ACC112 (cell line): ENCODE data around the gene SAP25.

Experiments
- H2AFZ ChIP-seq: fragments of 200-600 bp; sonication (generic); one replicate; pipeline ENCODE4 v1.6.0; 2017; ENCODE audit warnings: antibody characterized with exemption, low read length; ENCODE audit not compliant: unreplicated experiment
- H3K27ac ChIP-seq: fragments of 200-600 bp; sonication (generic); 2 replicates; pipeline ENCODE4 v1.5.1; 2014; ENCODE audit warnings: low read depth, mild to moderate bottlenecking, antibody characterized with exemption, low read length, moderate library complexity
- H3K27me3 ChIP-seq: fragments of 200-600 bp; sonication (generic); 2 replicates; pipeline ENCODE4 v1.6.1; 2014; ENCODE audit warnings: mild to moderate bottlenecking, antibody characterized with exemption, low read length, moderate library complexity, mixed read lengths; ENCODE audit not compliant: insufficient read depth
- H3K36me3 ChIP-seq: fragments of 200-600 bp; sonication (generic); 2 replicates; pipeline ENCODE4 v1.6.1; 2016; ENCODE audit warnings: mild to moderate bottlenecking, antibody characterized with exemption, low read length, moderate library complexity, mixed read lengths; ENCODE audit not compliant: insufficient read depth
- H3K4me1 ChIP-seq: fragments of 200-600 bp; sonication (generic); one replicate; pipeline ENCODE4 v1.6.1; 2016; ENCODE audit warnings: low read length, mixed read lengths; ENCODE audit not compliant: insufficient read depth, unreplicated experiment, control insufficient read depth
- H3K4me3 ChIP-seq: fragments of 200-600 bp; sonication (generic); 2 replicates; pipeline ENCODE4 v1.5.1; 2014; ENCODE audit warnings: mild to moderate bottlenecking, low read depth, low read length
- H3K79me2 ChIP-seq: fragments of 200-600 bp; sonication (generic); one replicate; pipeline ENCODE4 v1.6.0; 2016; ENCODE audit warnings: low read length; ENCODE audit not compliant: control insufficient read depth, unreplicated experiment, insufficient read depth

Gene SAP25

GRCh38 chr7:100573691-100574361 lies at the start of gene SAP25:
TSS of gene SAP25 (minus strand) at chr7:100573900. CDS start at chr7:100573742, 158 bp downstream.
- Histone ChIP-seq H3K4me3 (no peak within 1 kb of the TSS), H3K4me1 (peaks cover 4% of the 10 kb centered on the region), H3K36me3 (no peaks in the 10 kb centered on the region; the same call in 1 of the 2 replicates), H3K27me3 (no peaks in the 10 kb centered on the region), H3K79me2 (no peaks in the 10 kb centered on the region), H2AFZ (no peak within 1 kb of the TSS), H3K27ac (no peak within 1 kb of the TSS)

DNA sequence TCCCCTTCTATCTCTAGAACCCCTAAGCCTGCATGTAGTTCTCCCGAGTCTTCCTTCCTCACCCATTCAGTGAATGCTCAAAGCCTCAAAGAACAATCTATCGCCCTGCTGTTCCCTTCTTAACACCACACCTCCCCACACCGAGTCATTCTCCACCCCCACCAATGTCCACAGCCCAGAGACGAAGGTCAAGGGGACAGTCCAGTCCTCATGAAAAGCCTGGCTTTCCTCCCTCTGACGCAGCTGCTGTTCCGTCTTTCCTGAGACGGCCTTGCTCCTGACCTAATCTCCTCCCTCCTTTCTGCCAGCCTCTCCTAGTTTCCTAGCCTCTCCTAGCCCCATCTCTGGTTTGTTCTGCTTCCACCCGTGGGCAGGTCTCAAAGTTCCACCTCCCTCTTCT lies 47.9 kb upstream of the SAP25 start:
- Histone ChIP-seq H3K4me1 (no peaks in the 10 kb centered on the region), H3K79me2 (no peaks in the 10 kb centered on the region), H3K27ac (no peak overlapping the region), H3K36me3 (no peaks in the 10 kb centered on the region), H3K4me3 (no peak overlapping the region), H3K27me3 (no peaks in the 10 kb centered on the region), H2AFZ (no peak overlapping the region)

GRCh38 chr7:100620804-100621203 lies 47.1 kb upstream of the SAP25 start:
- H3K36me3 ChIP-seq: no peaks in the 10 kb centered on the region
- no peaks in the 10 kb centered on the region for H3K79me2 ChIP-seq
- no peaks in the 10 kb centered on the region for H3K27me3 ChIP-seq
- no peak overlapping the region for H3K4me3 ChIP-seq
- H3K27ac ChIP-seq: no peak overlapping the region
- no peak overlapping the region for H2AFZ ChIP-seq
- no peaks in the 10 kb centered on the region for H3K4me1 ChIP-seq

GRCh38 chr7:100620239-100620638 lies 46.5 kb upstream of the SAP25 start:
- Histone ChIP-seq H3K79me2 (no peaks in the 10 kb centered on the region), H3K4me3 (no peak overlapping the region), H3K27ac (no peak overlapping the region), H3K27me3 (no peaks in the 10 kb centered on the region), H2AFZ (no peak overlapping the region), H3K36me3 (no peaks in the 10 kb centered on the region), H3K4me1 (no peaks in the 10 kb centered on the region)

DNA sequence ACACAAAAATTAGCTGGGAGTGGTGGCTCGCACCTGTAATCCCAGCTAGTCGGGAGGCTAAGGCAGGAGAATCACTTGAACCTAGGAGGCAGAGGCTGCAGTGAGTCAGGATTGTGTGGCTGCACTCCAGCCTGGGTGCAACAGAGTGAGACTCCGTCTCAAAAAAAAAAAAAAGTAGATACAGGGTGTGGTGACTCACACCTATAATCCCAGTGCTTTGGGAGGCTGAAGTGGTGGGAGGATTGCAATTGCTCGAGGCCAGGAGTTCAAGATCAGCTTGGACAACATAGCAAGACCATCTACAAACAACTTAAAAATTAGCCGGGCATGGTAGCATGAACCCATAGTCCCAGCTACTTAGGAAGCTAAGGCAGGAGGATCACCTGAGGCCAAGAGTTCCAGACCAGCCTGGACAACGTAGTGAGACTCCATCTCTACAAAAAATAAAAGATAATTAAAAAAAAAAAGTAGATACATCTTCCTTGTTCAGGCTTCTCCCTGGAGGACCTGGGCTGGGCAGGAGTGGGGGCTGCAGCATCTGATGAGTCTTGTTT lies 40.7 kb upstream of the SAP25 start:
- no peaks in the 10 kb centered on the region for H3K36me3 ChIP-seq
- no peaks in the 10 kb centered on the region for H3K79me2 ChIP-seq
- no peaks in the 10 kb centered on the region for H3K27me3 ChIP-seq
- H2AFZ ChIP-seq: no peak overlapping the region
- H3K4me3 ChIP-seq: no peak overlapping the region
- no peaks in the 10 kb centered on the region for H3K4me1 ChIP-seq
- no peak overlapping the region for H3K27ac ChIP-seq

GRCh38 chr7:100613412-100614175 lies 39.9 kb upstream of the SAP25 start:
- Histone ChIP-seq H3K27me3 (no peaks in the 10 kb centered on the region), H3K36me3 (no peaks in the 10 kb centered on the region), H2AFZ (no peak overlapping the region), H3K4me3 (peak overlapping the region; percentile 71), H3K79me2 (no peaks in the 10 kb centered on the region), H3K27ac (no peak overlapping the region), H3K4me1 (no peaks in the 10 kb centered on the region)

- Histone ChIP-seq H3K4me1 (no peaks in the 10 kb centered on the region), H3K27me3 (no peaks in the 10 kb centered on the region), H3K79me2 (no peaks in the 10 kb centered on the region), H2AFZ (no peak overlapping the region), H3K4me3 (peak overlapping the region; percentile 71), H3K27ac (no peak overlapping the region), H3K36me3 (no peaks in the 10 kb centered on the region)
These were observed 39.2 kb upstream of the SAP25 start for GRCh38 chr7:100612730-100613390.

DNA sequence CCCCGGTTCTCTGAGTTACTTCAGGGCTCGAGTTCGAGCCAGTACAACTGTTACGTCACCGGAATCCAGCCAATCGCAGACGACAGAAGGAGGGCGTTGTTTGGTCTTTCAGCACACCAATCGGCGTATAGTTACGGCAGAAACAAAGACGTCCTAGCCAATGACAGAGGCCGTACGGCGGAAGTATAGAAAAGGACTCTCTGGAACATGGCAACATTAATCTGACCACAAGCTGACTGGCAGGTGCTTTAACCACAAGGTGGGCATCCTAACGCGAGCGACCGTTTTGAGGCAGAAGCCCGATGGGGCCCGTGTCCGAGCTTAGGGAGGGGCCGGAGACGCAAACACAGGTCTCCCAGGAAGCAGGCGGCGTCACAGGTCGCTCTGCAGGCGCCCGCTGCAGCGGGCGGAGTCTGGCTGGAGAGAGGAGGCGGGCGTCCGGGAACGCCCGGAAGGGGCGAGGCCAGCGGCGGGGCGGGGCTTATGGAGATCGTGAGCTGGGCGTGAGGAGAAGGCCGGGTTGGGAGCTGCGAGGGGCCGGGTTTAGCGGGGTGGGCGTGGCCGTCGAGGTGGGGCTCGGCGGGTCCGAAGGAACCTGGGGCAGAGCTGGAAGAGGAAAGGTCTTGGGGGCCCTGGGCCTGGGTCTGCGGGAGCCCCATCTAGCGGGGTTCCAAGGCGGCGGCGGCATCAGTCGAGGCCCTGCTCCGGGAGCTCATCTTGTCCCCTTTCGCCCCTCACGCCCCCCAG lies 38.5 kb upstream of the SAP25 start, which contains the start of gene MOSPD3:
Gene MOSPD3 (plus strand): TSS at position 558 of the 747 bp plus-strand sequence. CDS start 252 bp downstream, outside the sequence.
- no peaks in the 10 kb centered on the region for H3K27me3 ChIP-seq
- peak within 1 kb of the TSS; percentile 13; the same call in 1 of the 2 replicates for H3K27ac ChIP-seq
- no peaks in the 10 kb centered on the region for H3K36me3 ChIP-seq
- peak within 1 kb of the TSS; percentile 71 for H3K4me3 ChIP-seq
- H2AFZ ChIP-seq: peak within 1 kb of the TSS; percentile 67
- peaks cover 5% of the 10 kb centered on the region for H3K4me1 ChIP-seq
- H3K79me2 ChIP-seq: no peaks in the 10 kb centered on the region

DNA sequence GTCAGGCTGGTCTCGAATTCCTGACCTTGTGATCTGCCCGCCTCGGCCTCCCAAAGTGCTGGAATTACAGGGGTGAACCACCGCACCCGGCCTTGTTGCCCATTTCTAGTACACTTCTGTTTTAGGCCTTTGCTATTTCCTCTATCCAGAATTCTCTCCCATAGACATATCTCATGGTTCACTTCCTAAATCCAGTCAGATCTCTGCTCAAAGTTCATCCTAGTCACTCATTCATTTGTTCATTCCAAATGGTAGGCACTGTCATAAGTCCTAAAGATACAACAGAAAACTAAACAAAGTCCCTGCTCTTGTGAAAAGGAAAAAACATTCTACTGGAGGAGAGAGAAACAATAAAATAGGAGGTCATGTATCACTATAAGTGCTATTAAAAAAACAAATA lies 36.3 kb upstream of the SAP25 start:
- no peaks in the 10 kb centered on the region for H3K27me3 ChIP-seq
- no peak overlapping the region for H3K4me3 ChIP-seq
- H3K4me1 ChIP-seq: peaks cover 8% of the 10 kb centered on the region
- no peaks in the 10 kb centered on the region for H3K79me2 ChIP-seq
- no peak overlapping the region for H2AFZ ChIP-seq
- H3K36me3 ChIP-seq: peaks cover 3% of the 10 kb centered on the region
- no peak overlapping the region for H3K27ac ChIP-seq

DNA sequence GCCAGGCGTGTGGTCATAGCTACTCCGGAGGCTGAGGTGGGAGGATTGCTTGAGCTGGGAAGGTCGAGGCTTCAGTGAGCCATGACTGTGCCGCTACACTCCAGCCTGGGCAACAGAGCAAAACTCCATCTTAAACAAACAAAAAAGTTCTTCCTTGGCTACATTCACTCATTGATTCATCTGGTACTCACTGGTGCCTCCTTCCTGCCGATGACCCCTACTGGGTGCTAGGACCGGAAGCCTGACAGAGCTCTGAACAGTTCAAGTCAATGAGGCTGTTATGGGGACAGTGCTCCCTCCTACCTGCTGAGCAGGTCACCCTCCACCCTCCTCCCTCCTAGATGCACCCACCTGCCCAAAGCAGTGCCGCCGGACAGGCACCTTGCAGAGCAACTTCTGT lies 33.4 kb upstream of the SAP25 start:
- Histone ChIP-seq H3K36me3 (peaks cover 3% of the 10 kb centered on the region), H2AFZ (no peak overlapping the region), H3K27ac (no peak overlapping the region), H3K4me3 (no peak overlapping the region), H3K4me1 (peaks cover 8% of the 10 kb centered on the region), H3K79me2 (peaks cover 15% of the 10 kb centered on the region), H3K27me3 (no peaks in the 10 kb centered on the region)
